Ectodermal cell (in vitro differentiated cells): ENCODE measurements around the gene TCERG1L.
"Not testable (repeated sequence)": the region's sequence is repeated elsewhere in the genome, so short reads cannot be mapped to it uniquely, and the experiment has no call there.

ENCODE experiments used
- H3K27ac ChIP-seq: 2 replicates; pipeline ENCODE4 v1.7.0; 2013; ENCODE audit warnings: mild to moderate bottlenecking, low read depth, low read length; ENCODE audit not compliant: insufficient read depth, poor library complexity, severe bottlenecking
- H3K27me3 ChIP-seq: 2 replicates; pipeline ENCODE4 v1.7.0; 2013; ENCODE audit warnings: mild to moderate bottlenecking, low read length; ENCODE audit not compliant: insufficient read depth, control insufficient read depth, poor library complexity, severe bottlenecking
- H3K36me3 ChIP-seq: one replicate; pipeline ENCODE4 v1.7.0; 2013; ENCODE audit warnings: low read length; ENCODE audit not compliant: control insufficient read depth, insufficient read depth
- H3K4me1 ChIP-seq: one replicate; pipeline ENCODE4 v1.7.0; 2013; ENCODE audit warnings: low read length; ENCODE audit not compliant: control insufficient read depth, insufficient read depth
- H3K4me3 ChIP-seq: 2 replicates; pipeline ENCODE4 v1.7.0; 2013; ENCODE audit warnings: low read depth, low read length, control low read depth; ENCODE audit not compliant: insufficient read depth
- H3K9me3 ChIP-seq: 2 replicates; pipeline ENCODE4 v1.7.0; 2013; ENCODE audit warnings: mild to moderate bottlenecking, low read length, moderate library complexity; ENCODE audit not compliant: control insufficient read depth
- WGBS, 2 experiments: methylation state at CpG; one replicate each; pipeline ENCODE4 v1.1.7; 2013; ENCODE audit warnings: missing lambda C conversion rate in 2 of 2; 5-methylcytosine and 5-hydroxymethylcytosine counted together

Gene TCERG1L

DNA sequence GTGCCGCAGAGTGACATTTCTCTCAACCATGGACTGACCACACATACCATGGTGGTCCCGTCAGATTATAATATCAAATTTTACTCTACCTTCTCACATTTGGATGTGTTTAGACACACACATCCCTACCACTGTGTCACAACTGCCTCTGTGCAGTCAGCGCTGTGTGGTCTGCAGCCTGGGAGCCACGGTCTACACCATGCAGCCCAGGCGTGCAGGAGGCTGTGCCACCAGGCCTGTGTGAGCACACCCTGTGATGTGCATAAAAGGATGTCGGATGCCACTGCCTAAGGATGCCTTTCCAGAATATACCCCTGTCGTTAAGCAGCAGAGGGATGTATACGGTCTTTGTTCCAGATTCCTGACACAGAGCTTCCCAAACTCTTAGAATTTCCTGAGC is 150.4 kb downstream of the TCERG1L start:
- Histone ChIP-seq H3K4me3 (no peak overlapping the region), H3K4me1 (no peaks in the 10 kb centered on the region), H3K36me3 (no peaks in the 10 kb centered on the region), H3K27ac (no peak overlapping the region), H3K27me3 (no peaks in the 10 kb centered on the region), H3K9me3 (no peaks in the 10 kb centered on the region)
- 95% methylated on average over 8 of the region's 8 CpGs for WGBS, 2 experiments

DNA sequence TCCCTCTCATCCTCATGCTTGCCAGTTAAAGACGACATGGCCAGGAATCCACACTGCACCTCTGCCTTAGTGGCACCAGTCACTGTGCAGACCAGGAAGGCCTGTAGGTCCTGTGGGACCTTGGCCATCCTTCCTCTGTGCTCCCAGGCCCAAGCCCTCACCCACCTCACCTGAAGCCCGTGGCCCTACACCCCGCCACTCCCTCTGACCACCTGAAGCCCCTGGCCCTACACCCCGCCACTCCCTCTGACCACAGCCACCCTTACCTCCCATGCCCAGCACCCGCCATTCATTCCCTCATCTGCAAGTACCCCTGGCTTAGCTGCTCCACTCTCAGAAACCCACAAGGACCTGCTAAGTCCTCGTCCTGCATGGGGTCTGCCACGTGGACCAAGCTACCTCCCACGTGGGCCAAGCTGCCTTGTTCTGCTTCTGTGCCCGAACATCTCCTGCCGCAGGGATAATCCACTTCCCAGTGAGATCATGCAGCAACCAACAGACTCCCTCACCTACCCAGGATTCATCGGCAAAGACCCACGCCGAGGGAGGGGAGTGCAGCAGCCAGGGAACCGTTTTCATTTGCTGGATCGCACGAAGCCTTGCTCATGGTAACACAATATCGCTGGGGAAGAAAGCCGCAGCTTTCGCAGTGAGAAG is 151.2 kb downstream of the TCERG1L start:
- Histone ChIP-seq H3K27me3 (no peaks in the 10 kb centered on the region), H3K36me3 (no peaks in the 10 kb centered on the region), H3K4me1 (peaks cover 2% of the 10 kb centered on the region), H3K9me3 (no peaks in the 10 kb centered on the region), H3K27ac (no peak overlapping the region), H3K4me3 (no peak overlapping the region)
- 95% methylated on average over 19 of the region's 19 CpGs for WGBS, 2 experiments

- Histone ChIP-seq H3K27ac (no peak overlapping the region), H3K4me3 (no peak overlapping the region), H3K9me3 (no peaks in the 10 kb centered on the region), H3K27me3 (no peaks in the 10 kb centered on the region), H3K36me3 (no peaks in the 10 kb centered on the region), H3K4me1 (peaks cover 4% of the 10 kb centered on the region)
- WGBS, 2 experiments, result 90 to 94% methylated on average over 9 of the region's 9 CpGs
Observed at GRCh38 chr10:131159771-131160170, 151.8 kb downstream of the TCERG1L start.

GRCh38 chr10:131158695-131159094 is 152.8 kb downstream of the TCERG1L start:
- Histone ChIP-seq H3K27me3 (no peaks in the 10 kb centered on the region), H3K4me3 (no peak overlapping the region), H3K4me1 (peaks cover 4% of the 10 kb centered on the region), H3K36me3 (no peaks in the 10 kb centered on the region), H3K9me3 (no peaks in the 10 kb centered on the region), H3K27ac (no peak overlapping the region)
- 95% methylated on average over 17 of the region's 17 CpGs for WGBS, 2 experiments

DNA sequence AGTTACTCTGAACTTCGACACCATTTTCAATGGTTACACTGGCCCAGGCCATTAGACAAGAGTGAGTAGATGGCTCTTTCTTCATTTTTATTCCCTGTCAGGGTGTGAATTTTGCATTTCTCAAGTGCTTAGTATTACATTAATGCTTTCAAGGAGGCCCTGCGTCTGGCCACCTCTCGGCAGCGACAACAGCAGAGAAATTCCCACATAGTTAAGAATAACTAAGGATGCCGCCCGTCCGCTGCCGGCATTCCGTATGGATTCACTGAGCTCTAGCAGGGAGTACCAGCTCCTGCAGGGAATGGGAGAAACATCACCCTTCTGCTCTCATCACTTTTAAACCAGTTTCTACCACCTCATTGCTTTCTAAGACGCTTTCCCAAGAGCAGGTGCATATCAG is 153.6 kb downstream of the TCERG1L start:
- 93 to 95% methylated on average over 10 of the region's 10 CpGs for WGBS, 2 experiments
- Histone ChIP-seq H3K27ac (no peak overlapping the region), H3K4me3 (no peak overlapping the region), H3K4me1 (peaks cover 4% of the 10 kb centered on the region), H3K27me3 (no peaks in the 10 kb centered on the region), H3K9me3 (no peaks in the 10 kb centered on the region), H3K36me3 (no peaks in the 10 kb centered on the region)

GRCh38 chr10:131155876-131156230 is 155.7 kb downstream of the TCERG1L start:
- no peaks in the 10 kb centered on the region for H3K36me3 ChIP-seq
- H3K4me1 ChIP-seq, result peaks cover 4% of the 10 kb centered on the region
- H3K9me3 ChIP-seq, result no peaks in the 10 kb centered on the region
- no peaks in the 10 kb centered on the region for H3K27me3 ChIP-seq
- H3K27ac ChIP-seq, result no peak overlapping the region
- WGBS, 2 experiments, result 57 to 75% methylated on average over 9 of the region's 9 CpGs
- H3K4me3 ChIP-seq, result no peak overlapping the region

DNA sequence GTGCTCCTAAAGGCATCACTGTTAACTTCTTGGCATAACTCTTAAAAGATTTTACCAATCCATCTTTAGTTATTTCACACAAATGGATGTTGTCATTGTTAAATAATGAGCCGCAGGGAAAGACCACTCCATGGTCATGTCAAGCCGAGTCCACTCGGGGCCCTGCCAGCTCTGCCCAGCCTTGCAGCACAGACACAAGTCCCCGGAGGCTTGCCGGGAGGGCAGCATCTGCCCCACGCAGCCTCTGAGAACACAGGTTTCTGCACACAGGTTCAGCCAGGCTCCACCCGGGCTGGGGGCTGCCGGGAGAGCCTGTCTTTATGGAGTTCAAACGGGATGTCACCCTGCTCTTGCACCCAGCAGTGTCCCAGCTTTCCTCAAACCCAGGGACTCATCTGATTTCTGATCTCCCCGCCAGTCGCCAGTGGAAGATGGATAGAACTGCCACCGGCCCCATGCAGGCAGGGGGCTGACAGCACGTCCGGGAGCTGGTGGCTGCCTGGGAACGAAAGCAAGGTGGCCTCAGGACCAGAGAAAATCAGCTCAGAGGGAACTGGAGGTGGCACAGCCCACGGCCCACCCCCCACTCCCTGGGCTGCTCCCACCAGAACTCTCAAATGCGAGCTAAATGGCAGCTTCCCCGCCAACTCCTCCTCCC is 156.2 kb downstream of the TCERG1L start:
- H3K4me1 ChIP-seq, result peaks cover 4% of the 10 kb centered on the region
- no peak overlapping the region for H3K27ac ChIP-seq
- H3K36me3 ChIP-seq, result no peaks in the 10 kb centered on the region
- H3K27me3 ChIP-seq, result no peaks in the 10 kb centered on the region
- WGBS, 2 experiments, result 78 to 79% methylated on average over 18 of the region's 18 CpGs
- H3K9me3 ChIP-seq, result no peaks in the 10 kb centered on the region
- no peak overlapping the region for H3K4me3 ChIP-seq

- Histone ChIP-seq H3K4me1 (peaks cover 4% of the 10 kb centered on the region), H3K4me3 (no peak overlapping the region), H3K36me3 (no peaks in the 10 kb centered on the region), H3K9me3 (no peaks in the 10 kb centered on the region), H3K27me3 (no peaks in the 10 kb centered on the region), H3K27ac (no peak overlapping the region)
- WGBS, 2 experiments, result 87 to 88% methylated on average over 17 of the region's 17 CpGs
Observed at GRCh38 chr10:131154306-131155025, 157.1 kb downstream of the TCERG1L start.

- not testable (repeated sequence) for H3K9me3 ChIP-seq, H3K27me3 ChIP-seq, H3K27ac ChIP-seq, H3K36me3 ChIP-seq, H3K4me1 ChIP-seq, H3K4me3 ChIP-seq
Observed at GRCh38 chr10:131152456-131152855, 159.1 kb downstream of the TCERG1L start.

DNA sequence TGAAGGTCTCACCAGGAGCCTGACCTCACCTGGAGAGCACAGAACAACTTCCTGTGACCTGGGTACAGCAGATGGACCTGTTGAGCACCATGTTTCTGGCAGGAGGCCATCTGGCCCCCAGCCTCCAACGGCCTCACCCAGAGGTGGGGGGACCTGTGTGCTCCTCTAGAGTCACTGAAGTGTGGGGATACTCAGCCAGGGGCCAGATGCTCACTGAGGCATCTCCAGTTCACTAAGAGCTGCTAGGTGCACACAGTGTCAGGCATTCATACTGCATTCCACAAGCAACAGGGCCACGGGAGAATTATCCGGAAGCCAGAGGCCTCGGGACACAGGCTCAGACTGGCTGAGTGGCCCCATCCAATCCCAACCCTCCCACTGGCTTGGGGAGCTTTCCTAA is 161.4 kb downstream of the TCERG1L start:
- H3K27ac ChIP-seq, result no peak overlapping the region
- H3K36me3 ChIP-seq, result no peaks in the 10 kb centered on the region
- no peaks in the 10 kb centered on the region for H3K27me3 ChIP-seq
- H3K9me3 ChIP-seq, result no peaks in the 10 kb centered on the region
- no peak overlapping the region for H3K4me3 ChIP-seq
- 64 to 68% methylated on average over 4 of the region's 4 CpGs for WGBS, 2 experiments
- H3K4me1 ChIP-seq, result no peaks in the 10 kb centered on the region
